H9 (cell line): ENCODE data around the gene SERPINA6. TPM values are rescaled to one million over a fixed set of nuclear protein-coding genes. Genes with fewer than 3 reads are reported as not detected.

Source experiments
- DNase-seq: peaks from one replicate; pipeline ENCODE4 v3.0.0-alpha.2; 2017
- H2AFZ ChIP-seq: one replicate; pipeline ENCODE4 v1.6.1; 2013; ENCODE audit warnings: mild to moderate bottlenecking, low read length, control low read depth, moderate library complexity
- H2AK5ac ChIP-seq: 2 replicates; pipeline ENCODE4 v1.6.1; 2013; ENCODE audit warnings: low read length, control low read depth, mixed read lengths; ENCODE audit not compliant: insufficient read length
- H2BK120ac ChIP-seq: one replicate; pipeline ENCODE4 v1.6.1; 2013; ENCODE audit warnings: low read depth, mild to moderate bottlenecking, low read length, control low read depth, inconsistent platforms; ENCODE audit not compliant: poor library complexity, severe bottlenecking
- H2BK12ac ChIP-seq: 2 replicates; pipeline ENCODE4 v1.6.1; 2013; ENCODE audit warnings: low read length, control low read depth, mixed read lengths, low read depth; ENCODE audit not compliant: insufficient read length
- H2BK15ac ChIP-seq: 2 replicates; pipeline ENCODE4 v1.6.1; 2013; ENCODE audit warnings: low read depth, low read length, control low read depth
- H2BK20ac ChIP-seq: one replicate; pipeline ENCODE4 v1.6.1; 2013; ENCODE audit warnings: low read depth, mild to moderate bottlenecking, low read length, control low read depth, inconsistent platforms; ENCODE audit not compliant: poor library complexity, severe bottlenecking
- H2BK5ac ChIP-seq: 2 replicates; pipeline ENCODE4 v1.6.1; 2013; ENCODE audit warnings: low read length, control low read depth, mixed read lengths; ENCODE audit not compliant: insufficient read length
- H3K14ac ChIP-seq: 2 replicates; pipeline ENCODE4 v1.6.1; 2013; ENCODE audit warnings: low read length, control low read depth; ENCODE audit not compliant: insufficient read depth
- H3K18ac ChIP-seq: 2 replicates; pipeline ENCODE4 v1.6.1; 2013; ENCODE audit warnings: low read depth, mild to moderate bottlenecking, mixed read lengths, low read length, control low read depth; ENCODE audit not compliant: insufficient read length
- H3K23ac ChIP-seq: 2 replicates; pipeline ENCODE4 v1.6.1; 2013; ENCODE audit warnings: low read length, control low read depth, mixed read lengths, low read depth; ENCODE audit not compliant: insufficient read length
- H3K23me2 ChIP-seq: 2 replicates; pipeline ENCODE4 v1.6.1; 2013; ENCODE audit warnings: low read depth, mild to moderate bottlenecking, mixed read lengths, low read length, control low read depth; ENCODE audit not compliant: insufficient read length, poor library complexity, severe bottlenecking
- H3K27ac ChIP-seq: 2 replicates; pipeline ENCODE4 v1.5.1; 2013; ENCODE audit warnings: low read length, control low read depth, mixed read lengths, low read depth; ENCODE audit not compliant: insufficient read length
- H3K27me3 ChIP-seq: 2 replicates; pipeline ENCODE4 v1.6.1; 2013; ENCODE audit warnings: low read length, control low read depth, inconsistent platforms; ENCODE audit not compliant: insufficient read depth
- H3K4ac ChIP-seq: 2 replicates; pipeline ENCODE4 v1.6.1; 2013; ENCODE audit warnings: low read depth, mild to moderate bottlenecking, control low read depth, inconsistent platforms, low read length, moderate library complexity
- H3K4me1 ChIP-seq: 2 replicates; pipeline ENCODE4 v1.6.1; 2013; ENCODE audit warnings: low read length, control low read depth, inconsistent platforms; ENCODE audit not compliant: insufficient read depth
- H3K4me2 ChIP-seq: 2 replicates; pipeline ENCODE4 v1.6.1; 2013; ENCODE audit warnings: low read length, control low read depth, mixed read lengths; ENCODE audit not compliant: insufficient read length, insufficient read depth
- H3K56ac ChIP-seq: 2 replicates; pipeline ENCODE4 v1.6.1; 2013; ENCODE audit warnings: low read depth, mild to moderate bottlenecking, mixed read lengths, low read length, control low read depth; ENCODE audit not compliant: insufficient read length
- H3K79me1 ChIP-seq: 2 replicates; pipeline ENCODE4 v1.6.1; 2013; ENCODE audit warnings: low read depth, mild to moderate bottlenecking, moderate library complexity, low read length, control low read depth, inconsistent platforms; ENCODE audit not compliant: insufficient read depth, poor library complexity, severe bottlenecking
- H3K79me2 ChIP-seq: 2 replicates; pipeline ENCODE4 v1.6.1; 2013; ENCODE audit warnings: low read length, control low read depth, inconsistent platforms; ENCODE audit not compliant: insufficient read depth
- H3K9ac ChIP-seq: 2 replicates; pipeline ENCODE4 v1.6.1; 2013; ENCODE audit warnings: low read length, control low read depth, mixed read lengths; ENCODE audit not compliant: insufficient read length; ENCODE audit errors: extremely low read depth
- H3K9me3 ChIP-seq: one replicate; pipeline ENCODE4 v1.6.1; 2013; ENCODE audit warnings: low read depth, low read length, inconsistent platforms; ENCODE audit not compliant: control insufficient read depth
- H3T11ph ChIP-seq: one replicate; pipeline ENCODE4 v1.6.1; 2013; ENCODE audit warnings: mild to moderate bottlenecking, low read length, control low read depth, inconsistent platforms
- H4K20me1 ChIP-seq: one replicate; pipeline ENCODE4 v1.6.1; 2013; ENCODE audit not compliant: control insufficient read depth, insufficient read length, insufficient read depth
- H4K5ac ChIP-seq: 2 replicates; pipeline ENCODE4 v1.6.1; 2013; ENCODE audit warnings: low read depth, mild to moderate bottlenecking, mixed read lengths, low read length, control low read depth; ENCODE audit not compliant: insufficient read length
- H4K8ac ChIP-seq: replicated peaks from 2 replicates; pipeline ENCODE4 v1.6.1; 2013; ENCODE audit warnings: low read length, control low read depth, mixed read lengths, low read depth; ENCODE audit not compliant: insufficient read length
- H4K91ac ChIP-seq: 2 replicates; pipeline ENCODE4 v1.6.1; 2013; ENCODE audit warnings: low read depth, mild to moderate bottlenecking, moderate library complexity, mixed read lengths, low read length, control low read depth; ENCODE audit not compliant: insufficient read length
- H3K27ac Mint-ChIP-seq, 3 experiments: 2 replicates in 2 of 3; 3 replicates in 1 of 3; pipeline ENCODE4 v1.8.0; 2020 to 2021; ENCODE audit warnings: mixed read lengths in 3 of 3, mild to moderate bottlenecking in 1 of 3, moderate library complexity in 1 of 3
- H3K27me3 Mint-ChIP-seq: 2 replicates; pipeline ENCODE4 v1.8.0; 2021; ENCODE audit warnings: low read depth, mild to moderate bottlenecking, moderate library complexity, mixed read lengths
- H3K36me3 Mint-ChIP-seq, 3 experiments: 2 replicates in 2 of 3; 3 replicates in 1 of 3; pipeline ENCODE4 v1.8.0; 2020 to 2021; ENCODE audit warnings: low read depth in 3 of 3, mixed read lengths in 3 of 3; ENCODE audit not compliant: insufficient read depth in 1 of 3
- H3K4me1 Mint-ChIP-seq, 2 experiments: 2 replicates each; pipeline ENCODE4 v1.8.0; 2020; ENCODE audit warnings: mixed read lengths in 2 of 2
- H3K4me3 Mint-ChIP-seq, 2 experiments: 2 replicates in 1 of 2; 3 replicates in 1 of 2; pipeline ENCODE4 v1.8.0; 2020 to 2021; ENCODE audit warnings: mild to moderate bottlenecking in 2 of 2, mixed read lengths in 2 of 2, moderate library complexity in 1 of 2
- H3K9me3 Mint-ChIP-seq, 2 experiments: 2 replicates in 1 of 2; 3 replicates in 1 of 2; pipeline ENCODE4 v1.8.0; 2020; ENCODE audit warnings: mild to moderate bottlenecking in 2 of 2, mixed read lengths in 2 of 2, moderate library complexity in 1 of 2
- CTCF ChIP-seq: fragments of 200-600 bp; sonication (generic); conservative IDR thresholded peaks from 3 replicates; pipeline ENCODE4 v1.8.0; 2021; ENCODE audit warnings: antibody characterized with exemption, mild to moderate bottlenecking
- total RNA-seq: library from RNA; stranded (reverse); gene quantifications from 2 replicates; pipeline ENCODE4 v1.2.1, GENCODE V29; 2021

Gene SERPINA6
- total RNA-seq, 1 experiment from 2014 or later: not detected

- Histone ChIP-seq H3K18ac (no peak overlapping the region), H2AK5ac (no peak overlapping the region), H3K27me3 (no peaks in the 10 kb centered on the region), H2BK5ac (no peak overlapping the region), H2BK20ac (no peak overlapping the region), H3K14ac (no peak overlapping the region), H4K5ac (no peak overlapping the region), H3K27ac (no peak overlapping the region), H2BK15ac (no peak overlapping the region), H2BK12ac (no peak overlapping the region), H4K8ac (no peak overlapping the region), H3K4me1 (no peaks in the 10 kb centered on the region), H2BK120ac (no peak overlapping the region), H4K20me1 (no peaks in the 10 kb centered on the region), H3T11ph (no peak overlapping the region), H3K56ac (no peak overlapping the region), H3K23me2 (no peaks in the 10 kb centered on the region), H3K4me2 (no peak overlapping the region), H3K9ac (no peak overlapping the region), H4K91ac (no peak overlapping the region), H3K79me1 (no peaks in the 10 kb centered on the region), H3K79me2 (no peaks in the 10 kb centered on the region), H2AFZ (no peak overlapping the region), H3K9me3 (no peaks in the 10 kb centered on the region), H3K4ac (no peak overlapping the region), H3K23ac (no peak overlapping the region)
- no peaks in the 10 kb centered on the region for H3K36me3 Mint-ChIP-seq
- H3K4me1 Mint-ChIP-seq: no peaks in the 10 kb centered on the region
- H3K9me3 Mint-ChIP-seq: no peaks in the 10 kb centered on the region; a peak in 1 of 5 replicates
- no peak overlapping the region for H3K4me3 Mint-ChIP-seq
- no peak for DNase-seq
- H3K27ac Mint-ChIP-seq: no peak overlapping the region
- H3K27me3 Mint-ChIP-seq: peaks cover 12% of the 10 kb centered on the region
- TF ChIP-seq CTCF: no peak
These were observed 17.4 kb upstream of the SERPINA6 start for GRCh38 chr14:94340533-94340932.
